DND-41 (cell line): ENCODE data around the gene PMEPA1.

Source experiments
- EZH2 ChIP-seq: IDR thresholded peaks from 3 replicates; pipeline ENCODE4 v1.6.1; 2012; ENCODE audit warnings: borderline replicate concordance, low read depth, mild to moderate bottlenecking, moderate library complexity, low read length, inconsistent platforms; ENCODE audit not compliant: severe bottlenecking
- TF ChIP-seq, protein P1 (sequence below): IDR thresholded peaks from 2 replicates; pipeline ENCODE4 v1.5.1; 2012; ENCODE audit warnings: borderline replicate concordance, low read length, moderate library complexity, mild to moderate bottlenecking; ENCODE audit not compliant: poor library complexity, severe bottlenecking; ENCODE audit errors: extremely low read depth

GRCh38 chr20:57658447-57658832 is 51.4 kb downstream of the PMEPA1 start:
- TF ChIP-seq, protein P1, sequence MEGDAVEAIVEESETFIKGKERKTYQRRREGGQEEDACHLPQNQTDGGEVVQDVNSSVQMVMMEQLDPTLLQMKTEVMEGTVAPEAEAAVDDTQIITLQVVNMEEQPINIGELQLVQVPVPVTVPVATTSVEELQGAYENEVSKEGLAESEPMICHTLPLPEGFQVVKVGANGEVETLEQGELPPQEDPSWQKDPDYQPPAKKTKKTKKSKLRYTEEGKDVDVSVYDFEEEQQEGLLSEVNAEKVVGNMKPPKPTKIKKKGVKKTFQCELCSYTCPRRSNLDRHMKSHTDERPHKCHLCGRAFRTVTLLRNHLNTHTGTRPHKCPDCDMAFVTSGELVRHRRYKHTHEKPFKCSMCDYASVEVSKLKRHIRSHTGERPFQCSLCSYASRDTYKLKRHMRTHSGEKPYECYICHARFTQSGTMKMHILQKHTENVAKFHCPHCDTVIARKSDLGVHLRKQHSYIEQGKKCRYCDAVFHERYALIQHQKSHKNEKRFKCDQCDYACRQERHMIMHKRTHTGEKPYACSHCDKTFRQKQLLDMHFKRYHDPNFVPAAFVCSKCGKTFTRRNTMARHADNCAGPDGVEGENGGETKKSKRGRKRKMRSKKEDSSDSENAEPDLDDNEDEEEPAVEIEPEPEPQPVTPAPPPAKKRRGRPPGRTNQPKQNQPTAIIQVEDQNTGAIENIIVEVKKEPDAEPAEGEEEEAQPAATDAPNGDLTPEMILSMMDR = no peak
- no peak for TF ChIP-seq EZH2
